RWPE1 (cell line): ENCODE results near the gene GH2.

ENCODE experiments used
- CTCF ChIA-PET: fragments of 350-600 bp; sonication (Branson Sonifier 250); formaldehyde crosslinking; extraction: SDS; loops from one replicate; lab custom pipeline; 2021; lab: Yijun Ruan, JAX
- POLR2A ChIA-PET: fragments of 400-600 bp; formaldehyde crosslinking; extraction: SDS; loops from one replicate; lab custom pipeline; 2020; ENCODE audit warnings: antibody characterized with exemption; ENCODE audit not compliant: low non-redundant PET; lab: Yijun Ruan, JAX
- DNase-seq: peaks from one replicate; pipeline ENCODE4 v3.0.0; 2012; ENCODE audit warnings: low spot score
- H3K27ac ChIP-seq: fragments of 450-650 bp; 2 replicates; pipeline ENCODE4 v1.5.1; 2017
- CTCF ChIP-seq: fragments of 450-650 bp; conservative IDR thresholded peaks from 2 replicates; pipeline ENCODE4 v1.5.1; 2017; ENCODE audit warnings: low read depth, mild to moderate bottlenecking

The GH2 gene

GRCh38 chr17:63833741-63834373 lies 47.9 kb downstream of the GH2 start:
- ChIA-PET POLR2A (no interaction called here), CTCF (interaction anchor here (0.7 to 1.5 kb wide), 5 partner anchors 10 to 167 kb away, joined by 4 to 5 read pairs (median 4); no protein-coding TSS in a partner anchor)
- peak overlapping the region; percentile 63 for H3K27ac ChIP-seq
- no peak for DNase-seq
- no peak for TF ChIP-seq CTCF

DNA sequence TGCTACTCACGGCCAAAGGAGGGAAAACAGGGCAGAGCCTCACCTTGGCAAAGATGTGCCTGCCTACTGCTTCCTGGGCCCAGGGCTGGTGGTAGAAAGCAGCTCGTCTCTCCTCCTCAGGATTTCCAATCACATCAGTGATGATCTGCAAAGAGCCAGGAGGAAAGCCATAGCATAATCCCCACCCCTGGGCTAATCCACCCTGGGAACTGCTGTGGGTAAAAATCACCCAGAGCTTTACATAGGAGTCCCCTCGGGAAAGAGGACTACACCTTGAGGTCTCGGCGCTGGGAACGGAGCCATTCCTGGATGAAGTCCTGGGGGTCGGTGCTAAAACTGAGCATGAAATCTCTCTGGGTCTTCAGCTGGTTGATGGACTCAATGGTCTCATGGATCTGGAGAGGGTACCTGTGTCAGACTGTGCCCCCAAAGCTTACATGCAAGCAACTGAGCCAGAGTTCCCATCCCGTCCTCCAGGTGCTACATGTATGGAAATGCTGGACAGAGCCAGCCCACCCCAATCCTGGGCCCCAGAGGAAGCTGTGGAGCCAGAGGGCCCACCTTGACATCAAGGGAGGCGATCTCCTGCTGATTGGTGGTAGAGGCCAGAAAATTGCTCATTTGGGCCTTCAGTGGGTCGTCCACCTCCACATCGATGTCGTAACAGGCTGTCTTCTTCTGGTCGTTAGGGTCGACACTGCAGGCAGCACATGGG lies 48.6 kb downstream of the GH2 start:
- CTCF ChIA-PET = interaction anchor here (1.5 kb wide), 1 partner anchor 23 kb away, joined by 4 read pairs; no protein-coding TSS in a partner anchor
- H3K27ac ChIP-seq = peak overlapping the region; percentile 63
- POLR2A ChIA-PET = no interaction called here
- no peak for TF ChIP-seq CTCF
- DNase-seq = no peak

DNA sequence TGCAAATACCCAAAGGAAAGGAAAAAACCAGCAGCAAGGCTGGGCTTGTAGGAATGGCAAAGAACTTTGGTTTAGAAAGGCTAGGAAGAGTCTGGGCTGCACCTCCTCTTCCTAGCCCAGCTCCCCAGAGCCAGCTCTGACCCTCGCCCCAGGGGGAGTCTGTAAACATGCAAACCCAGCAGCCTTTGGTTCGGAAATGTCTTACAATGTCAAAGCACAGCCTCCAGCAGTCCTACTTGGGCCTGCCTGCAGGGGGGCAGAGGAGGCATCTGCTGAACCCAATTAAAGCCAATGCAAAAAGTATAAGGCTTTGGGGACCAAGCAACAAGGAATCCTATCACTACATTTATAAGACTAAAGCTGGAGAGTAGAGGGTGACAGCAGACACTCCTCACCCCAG lies 49.3 kb downstream of the GH2 start:
- DNase-seq = no peak
- ChIA-PET CTCF (interaction anchor here (0.8 to 1.1 kb wide), 2 partner anchors 12 to 16 kb away, joined by 3 read pairs; no protein-coding TSS in a partner anchor), POLR2A (no interaction called here)
- peak overlapping the region; percentile 63 for H3K27ac ChIP-seq
- no peak for TF ChIP-seq CTCF

DNA sequence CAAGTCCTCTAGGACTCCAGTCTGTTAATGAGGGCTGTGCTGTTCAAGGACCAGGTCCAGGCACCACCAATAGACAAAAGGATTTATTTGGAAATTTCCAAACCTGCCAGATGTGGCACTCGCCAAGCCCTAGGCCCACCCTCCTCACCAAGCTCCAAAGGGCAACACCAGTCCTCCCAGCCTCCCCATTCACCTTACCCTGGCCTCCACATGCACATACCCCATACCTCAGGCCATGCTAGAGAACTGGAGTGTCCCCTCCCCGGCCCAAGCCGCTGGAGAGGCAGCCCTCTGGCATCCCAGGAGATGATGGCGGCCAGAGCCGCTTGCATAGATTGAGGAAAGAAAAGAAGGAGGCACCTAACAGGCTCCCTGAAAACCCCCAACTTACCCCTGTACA lies 49.7 kb downstream of the GH2 start:
- ChIA-PET POLR2A (no interaction called here), CTCF (interaction anchor here (0.8 to 1.1 kb wide), 2 partner anchors 11 to 17 kb away, joined by 3 read pairs; no protein-coding TSS in a partner anchor)
- peak overlapping the region; percentile 63 for H3K27ac ChIP-seq
- DNase-seq = no peak
- TF ChIP-seq CTCF = no peak

- POLR2A ChIA-PET = no interaction called here
- TF ChIP-seq CTCF = no peak
- CTCF ChIA-PET = interaction anchor here (0.8 to 1.1 kb wide), 2 partner anchors 11 to 17 kb away, joined by 3 read pairs; no protein-coding TSS in a partner anchor
- no peak for DNase-seq
- H3K27ac ChIP-seq = peak overlapping the region; percentile 63
Measured at GRCh38 chr17:63831505-63831904, 50.2 kb downstream of the GH2 start.

- no peak for DNase-seq
- ChIA-PET CTCF (interaction anchor here (0.7 kb wide), 1 partner anchor 41 kb away, joined by 3 read pairs; no protein-coding TSS in a partner anchor), POLR2A (no interaction called here)
- TF ChIP-seq CTCF = no peak
- H3K27ac ChIP-seq = peak overlapping the region; percentile 63
Measured at GRCh38 chr17:63830904-63831491, 50.7 kb downstream of the GH2 start.
